Activated T-cell treated with anti-CD3 and anti-CD28 coated beads, Interleukin-2, amount 50 U/mL, for 72 hours (primary cell): ENCODE measurements around the gene SFRP5. TPM values are rescaled to one million over a fixed set of nuclear protein-coding genes. Genes with fewer than 3 reads are reported as not detected.

Source experiments
- ATAC-seq, 2 donors: fragments of 150-1000 bp; cut with Tn5 transposase; replicated peaks in 1 of 2; 2 replicates each; pipeline ENCODE4 v1.10.0; 2021; ENCODE audit warnings: moderate library complexity in 2 of 2, mild to moderate bottlenecking in 1 of 2
- DNase-seq, 2 donors: peaks; one replicate each; pipeline ENCODE4 v3.0.0; 2021 to 2022; ENCODE audit warnings: mixed read lengths in 1 of 2
- H3K27ac Mint-ChIP-seq: one replicate; pipeline ENCODE4 v1.8.0; 2022; ENCODE audit warnings: mild to moderate bottlenecking, moderate library complexity, mixed read lengths
- H3K27me3 Mint-ChIP-seq: one replicate; pipeline ENCODE4 v1.8.0; 2022; ENCODE audit warnings: low read depth, mixed read lengths
- H3K36me3 Mint-ChIP-seq, 2 donors: one replicate each; pipeline ENCODE4 v1.8.0; 2022; ENCODE audit warnings: mixed read lengths in 2 of 2, mild to moderate bottlenecking in 1 of 2; ENCODE audit not compliant: insufficient read depth in 2 of 2
- H3K4me1 Mint-ChIP-seq: one replicate; pipeline ENCODE4 v1.8.0; 2022; ENCODE audit warnings: low read depth, mixed read lengths
- H3K4me3 Mint-ChIP-seq, 2 donors: one replicate each; pipeline ENCODE4 v1.8.0; 2022; ENCODE audit warnings: mild to moderate bottlenecking in 2 of 2, mixed read lengths in 2 of 2, moderate library complexity in 2 of 2
- H3K9me3 Mint-ChIP-seq, 2 donors: one replicate each; pipeline ENCODE4 v1.8.0; 2022; ENCODE audit warnings: mixed read lengths in 2 of 2
- total RNA-seq, 2 donors: library from RNA; stranded (reverse); gene quantifications; one replicate each; pipeline ENCODE4 v1.2.3, GENCODE V29; 2022

The SFRP5 gene
- total RNA-seq, 2 donors from 2014 or later: not detected

- DNase-seq (no peak), ATAC-seq (peak in 1 of 2 donors; percentile 28)
- Mint-ChIP-seq H3K27me3 (no peaks in the 10 kb centered on the region), H3K36me3 (no peaks in the 10 kb centered on the region), H3K4me1 (peaks cover 28% of the 10 kb centered on the region), H3K27ac (peak overlapping the region; percentile 81), H3K4me3 (peak overlapping the region in 1 of 2 donors; percentile 39), H3K9me3 (no peaks in the 10 kb centered on the region)
Measured at GRCh38 chr10:97780841-97781617, 9.2 kb upstream of the SFRP5 start.

DNA sequence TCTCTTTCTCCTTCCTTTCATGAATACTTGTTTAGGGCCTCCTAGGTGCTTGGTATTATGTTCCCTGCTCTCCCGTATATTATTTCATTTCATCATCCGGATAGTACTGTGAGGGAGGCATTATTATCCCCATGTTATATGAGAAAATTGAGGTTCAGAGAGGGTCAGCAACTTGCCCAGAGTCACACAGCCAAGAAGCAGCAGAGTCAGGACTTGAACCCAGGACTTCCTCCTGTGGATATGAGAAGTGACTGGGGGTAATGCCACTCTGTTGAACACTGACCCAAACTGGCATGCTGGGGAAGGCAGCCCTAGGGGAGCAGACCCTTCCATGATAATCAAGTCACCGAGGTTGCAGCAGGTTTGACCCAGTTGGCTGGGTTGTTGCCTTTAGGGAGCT lies 8.2 kb upstream of the SFRP5 start:
- Mint-ChIP-seq H3K9me3 (no peaks in the 10 kb centered on the region), H3K27ac (no peak overlapping the region), H3K36me3 (no peaks in the 10 kb centered on the region), H3K4me3 (no peak overlapping the region), H3K27me3 (no peaks in the 10 kb centered on the region), H3K4me1 (peaks cover 28% of the 10 kb centered on the region)
- DNase-seq (no peak), ATAC-seq (no peak)

DNA sequence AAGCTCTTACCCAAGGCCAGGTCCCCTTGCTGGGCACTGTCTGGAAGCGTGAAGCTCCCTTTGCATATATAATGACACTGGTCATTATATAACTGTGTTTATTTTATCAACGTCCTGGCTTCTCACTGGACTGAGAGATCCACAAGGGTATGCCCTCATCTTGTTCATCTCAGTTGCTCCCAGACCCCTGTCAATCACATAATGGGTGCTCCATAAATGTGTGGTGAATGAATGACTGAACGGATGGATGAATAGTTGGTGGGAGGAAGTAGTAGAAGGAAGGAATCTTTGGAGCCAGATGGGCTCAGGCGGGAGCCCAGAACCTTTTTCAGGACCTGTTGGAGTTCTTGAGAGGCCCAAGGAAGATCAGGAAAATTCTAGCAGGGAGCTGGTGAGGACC lies 7.7 kb upstream of the SFRP5 start:
- Mint-ChIP-seq H3K4me1 (peaks cover 28% of the 10 kb centered on the region), H3K4me3 (no peak overlapping the region)

GRCh38 chr10:97778452-97779302 lies 6.9 kb upstream of the SFRP5 start:
- no peak for DNase-seq

More for the DNA sequence above, 7.7 kb upstream of the SFRP5 start:
- ATAC-seq (no peak), DNase-seq (no peak)
- Mint-ChIP-seq H3K9me3 (no peaks in the 10 kb centered on the region), H3K36me3 (no peaks in the 10 kb centered on the region), H3K27me3 (no peaks in the 10 kb centered on the region), H3K27ac (no peak overlapping the region)

GRCh38 chr10:97777143-97777542 lies 5.3 kb upstream of the SFRP5 start:
- Mint-ChIP-seq H3K9me3 (no peaks in the 10 kb centered on the region), H3K27me3 (peaks cover 12% of the 10 kb centered on the region), H3K27ac (no peak overlapping the region), H3K36me3 (no peaks in the 10 kb centered on the region), H3K4me3 (no peak overlapping the region), H3K4me1 (peaks cover 24% of the 10 kb centered on the region)
- DNase-seq (no peak), ATAC-seq (no peak)

More at GRCh38 chr10:97778452-97779302, 6.9 kb upstream of the SFRP5 start:
- H3K36me3 Mint-ChIP-seq: no peaks in the 10 kb centered on the region
- no peaks in the 10 kb centered on the region for H3K9me3 Mint-ChIP-seq
- no peak for ATAC-seq
- H3K4me1 Mint-ChIP-seq: peaks cover 28% of the 10 kb centered on the region
- no peak overlapping the region for H3K4me3 Mint-ChIP-seq
- no peak overlapping the region for H3K27ac Mint-ChIP-seq
- no peaks in the 10 kb centered on the region for H3K27me3 Mint-ChIP-seq

DNA sequence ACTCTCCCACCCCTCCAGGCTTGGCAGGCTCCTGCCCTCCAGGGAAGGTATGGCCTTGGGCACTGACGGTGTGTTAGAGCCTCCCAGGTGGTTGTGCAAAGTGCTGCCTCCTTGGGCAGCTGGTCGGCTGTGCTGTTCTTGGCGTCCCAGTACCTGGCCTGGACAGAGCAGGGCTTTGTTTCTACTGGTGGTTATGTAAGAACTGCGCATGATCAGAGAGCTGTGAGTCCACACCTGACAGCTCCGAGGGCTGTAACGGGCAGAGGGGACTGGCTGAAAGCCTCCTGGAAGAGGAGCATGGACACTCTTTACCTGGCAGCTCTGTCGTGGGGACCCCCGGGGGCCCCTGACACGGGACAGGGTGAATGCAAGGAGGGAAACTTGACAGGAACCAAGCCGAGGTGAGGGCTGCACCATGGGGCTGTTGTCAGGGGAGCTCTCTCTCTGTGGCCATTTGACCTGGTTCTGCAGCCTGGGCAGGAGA lies 3.1 kb upstream of the SFRP5 start:
- Mint-ChIP-seq H3K4me3 (no peak overlapping the region), H3K4me1 (peaks cover 13% of the 10 kb centered on the region)
- ATAC-seq: no peak

DNA sequence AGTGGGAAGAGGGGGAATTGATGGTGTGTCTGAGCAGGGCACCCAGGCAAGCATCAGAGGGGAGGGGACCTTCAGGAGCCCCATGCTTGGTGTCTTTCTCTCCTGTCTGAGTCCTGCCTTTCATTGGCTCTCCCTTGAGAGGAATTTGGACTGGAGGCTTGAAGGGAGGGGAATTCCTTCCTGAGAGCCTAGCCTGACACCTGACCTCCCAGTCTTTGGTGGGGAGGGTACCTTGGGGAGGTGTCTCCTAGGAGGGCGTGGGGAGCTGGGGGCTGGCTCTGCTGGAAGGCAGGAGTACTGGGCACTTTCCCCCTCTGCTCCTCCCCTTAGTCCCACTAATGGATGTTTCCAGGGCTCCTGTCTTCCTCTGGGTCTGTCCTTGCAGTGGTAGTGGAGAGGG lies 1.3 kb upstream of the SFRP5 start:
- no peak overlapping the region for H3K27ac Mint-ChIP-seq
- H3K9me3 Mint-ChIP-seq: no peaks in the 10 kb centered on the region
- DNase-seq (no peak), ATAC-seq (no peak)
- peaks cover 35% of the 10 kb centered on the region for H3K27me3 Mint-ChIP-seq
- no peaks in the 10 kb centered on the region for H3K36me3 Mint-ChIP-seq
- H3K4me3 Mint-ChIP-seq: no peak overlapping the region
- peaks cover 13% of the 10 kb centered on the region for H3K4me1 Mint-ChIP-seq

More for the DNA sequence above, 3.1 kb upstream of the SFRP5 start:
- Mint-ChIP-seq H3K27ac (no peak overlapping the region), H3K9me3 (no peaks in the 10 kb centered on the region), H3K36me3 (no peaks in the 10 kb centered on the region), H3K27me3 (peaks cover 32% of the 10 kb centered on the region)
- DNase-seq: no peak

DNA sequence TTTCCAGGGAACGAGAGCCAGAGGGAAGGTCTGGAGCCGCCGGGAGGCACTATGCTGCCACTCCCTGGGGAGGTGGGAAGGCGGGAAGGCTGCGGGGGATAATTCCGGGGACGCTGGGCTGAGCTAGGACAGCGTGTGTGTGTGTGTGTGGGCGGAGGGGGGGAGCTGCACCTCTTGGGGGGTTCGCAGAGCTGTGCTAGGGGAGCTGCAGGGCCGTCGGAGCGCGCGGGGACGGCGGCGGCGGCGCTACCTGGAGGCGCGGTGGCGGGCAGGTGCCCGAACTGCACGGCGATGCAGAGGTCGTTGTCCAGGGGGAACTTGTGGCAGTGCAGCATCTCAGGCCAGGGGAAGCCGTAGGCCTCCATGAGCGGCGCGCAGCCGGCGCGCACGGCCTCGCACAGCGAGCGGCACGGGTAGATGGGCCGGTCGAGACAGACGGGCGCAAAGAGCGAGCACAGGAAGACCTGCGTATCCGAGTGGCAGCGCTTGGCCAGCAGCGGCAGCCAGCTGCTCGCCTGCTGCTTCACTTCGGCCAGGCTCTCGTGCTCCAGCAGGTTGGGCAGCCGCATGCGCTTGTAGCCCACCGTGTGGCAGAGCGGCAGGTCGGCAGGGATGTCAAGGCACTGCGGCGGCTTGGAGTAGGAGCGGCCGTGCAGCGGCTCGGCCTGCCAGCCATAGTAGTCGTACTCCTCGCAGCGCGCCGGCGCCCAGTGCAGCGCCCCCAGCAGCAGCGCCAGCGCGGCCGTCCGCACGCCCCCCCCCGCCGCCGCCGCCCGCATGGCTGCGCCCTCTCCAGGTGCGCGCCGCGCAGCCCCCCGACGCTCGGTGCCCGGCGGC lies 526 bp downstream of the SFRP5 start:
- DNase-seq (peak in 1 of 2 donors; percentile 28), ATAC-seq (peak; percentile 52 to 56)
- peaks cover 13% of the 10 kb centered on the region for H3K4me1 Mint-ChIP-seq
- no peaks in the 10 kb centered on the region for H3K9me3 Mint-ChIP-seq
- H3K27me3 Mint-ChIP-seq: peaks cover 35% of the 10 kb centered on the region
- peak overlapping the region; percentile 73 to 76 for H3K4me3 Mint-ChIP-seq
- no peaks in the 10 kb centered on the region for H3K36me3 Mint-ChIP-seq
- H3K27ac Mint-ChIP-seq: no peak overlapping the region

GRCh38 chr10:97770255-97770654 lies 1.5 kb downstream of the SFRP5 start:
- no peaks in the 10 kb centered on the region for H3K36me3 Mint-ChIP-seq
- DNase-seq: no peak
- no peak for ATAC-seq
- H3K9me3 Mint-ChIP-seq: no peaks in the 10 kb centered on the region
- peaks cover 35% of the 10 kb centered on the region for H3K27me3 Mint-ChIP-seq
- H3K4me3 Mint-ChIP-seq: peak overlapping the region; percentile 73 to 76
- no peak overlapping the region for H3K27ac Mint-ChIP-seq
- peaks cover 13% of the 10 kb centered on the region for H3K4me1 Mint-ChIP-seq

DNA sequence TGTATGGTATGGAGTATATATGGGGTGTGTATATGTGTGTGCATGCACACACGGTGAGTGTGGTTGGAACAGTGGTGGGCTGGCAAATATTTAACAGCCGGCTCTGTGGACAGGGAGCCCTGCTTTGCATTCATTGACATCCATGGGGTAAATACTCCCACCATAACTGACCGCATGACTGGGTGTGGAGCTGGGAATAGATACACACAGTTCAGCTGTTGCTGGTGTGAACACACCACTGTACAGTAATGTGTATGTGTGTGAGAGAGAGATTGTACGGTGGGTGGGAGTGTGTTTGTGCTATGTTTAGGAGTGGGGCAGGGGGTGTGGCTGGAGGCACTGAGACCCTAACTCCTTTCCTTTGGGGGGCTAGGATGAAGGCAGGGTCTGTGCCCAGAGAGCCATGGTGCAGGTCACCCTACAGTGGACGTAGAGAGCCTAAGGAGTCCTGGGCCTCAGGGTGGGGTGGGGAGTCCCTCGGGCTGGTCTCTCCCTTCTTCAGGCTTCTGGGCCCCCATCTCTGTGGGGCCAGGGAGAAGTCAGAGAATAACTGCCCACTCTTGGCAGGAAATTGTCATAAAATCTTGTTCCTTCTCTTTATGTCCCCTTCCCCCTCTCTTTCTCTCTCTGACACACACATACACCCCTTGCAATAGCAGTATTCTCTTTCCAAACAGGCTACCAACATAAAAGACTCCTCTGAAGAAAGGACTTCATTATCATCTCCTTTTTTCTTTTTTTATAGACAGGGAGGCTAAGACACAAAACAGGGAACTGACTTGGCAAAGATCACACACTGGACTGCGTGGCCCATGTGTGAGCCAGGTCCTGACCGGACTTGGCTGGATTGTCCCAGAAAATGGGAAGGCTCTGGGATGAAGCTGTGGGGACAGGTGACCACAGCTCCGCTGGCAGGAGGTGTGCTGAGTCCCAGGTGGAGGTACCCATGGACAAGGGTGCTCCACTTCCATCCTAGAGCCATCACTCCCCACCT lies 3.2 kb downstream of the SFRP5 start:
- Mint-ChIP-seq H3K4me1 (peaks cover 13% of the 10 kb centered on the region), H3K36me3 (no peaks in the 10 kb centered on the region), H3K27me3 (peaks cover 35% of the 10 kb centered on the region), H3K4me3 (no peak overlapping the region), H3K27ac (no peak overlapping the region), H3K9me3 (no peaks in the 10 kb centered on the region)
- DNase-seq: no peak
- no peak for ATAC-seq

DNA sequence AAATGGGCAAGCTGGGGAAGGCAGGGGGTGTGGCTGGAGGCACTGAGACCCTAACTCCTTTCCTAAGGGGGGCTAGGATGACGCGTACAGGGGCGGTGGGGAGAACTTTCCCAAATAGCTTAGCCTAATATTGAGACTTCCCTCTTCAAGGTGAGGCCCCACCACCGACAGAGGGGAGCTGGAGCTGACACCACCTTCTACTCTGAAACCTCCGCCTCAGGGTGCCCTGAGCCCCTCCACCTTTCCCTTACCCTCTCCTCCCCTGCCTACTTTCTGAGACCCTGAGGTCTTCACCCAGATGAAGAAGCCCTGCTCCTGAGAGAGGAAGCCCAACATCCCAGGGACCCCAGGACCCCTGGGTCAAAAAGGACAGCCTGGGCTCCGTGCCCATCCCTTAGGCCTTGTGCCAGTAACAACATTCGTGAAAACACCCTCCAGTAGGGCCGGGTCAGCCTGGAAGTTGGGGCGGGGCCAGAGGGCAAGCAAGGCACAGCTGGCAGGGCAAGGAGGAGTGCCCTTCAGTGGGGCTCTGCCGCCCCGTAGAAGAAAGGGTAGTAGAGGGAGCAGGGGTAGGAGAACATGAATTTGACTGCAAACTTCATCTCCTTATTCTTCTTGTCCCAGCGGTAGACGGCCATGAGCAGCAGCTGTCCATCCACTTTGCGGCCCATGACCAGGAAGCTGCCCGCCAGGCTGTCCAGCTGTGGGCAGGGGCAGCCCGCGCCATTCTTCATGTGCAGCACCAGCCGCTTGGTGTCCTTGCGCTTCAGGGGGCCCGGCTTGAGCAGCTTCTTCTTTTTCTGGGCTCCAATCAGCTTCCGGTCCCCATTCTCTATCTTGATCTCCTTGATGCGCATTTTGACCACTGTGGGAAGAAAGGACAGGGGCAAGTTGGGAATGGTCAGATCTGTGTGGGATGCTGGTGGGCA lies 4.5 kb downstream of the SFRP5 start:
- Mint-ChIP-seq H3K4me3 (no peak overlapping the region), H3K9me3 (no peaks in the 10 kb centered on the region), H3K27me3 (peaks cover 24% of the 10 kb centered on the region), H3K27ac (no peak overlapping the region), H3K36me3 (no peaks in the 10 kb centered on the region), H3K4me1 (peaks cover 11% of the 10 kb centered on the region)
- ATAC-seq (no peak), DNase-seq (no peak)
